IMR-90 (cell line): ENCODE measurements around the gene NPR3. TPM values are rescaled to one million over a fixed set of nuclear protein-coding genes. Genes with fewer than 3 reads are reported as not detected.

Experiments
- ATAC-seq: fragments of 200-7000 bp; cut with Tn5 transposase; 2 replicates; pipeline ENCODE4 v1.9.1; 2020; ENCODE audit warnings: low read depth, mild to moderate bottlenecking, moderate library complexity
- BruUV-seq: library from RNA; stranded (reverse); fragments of 400-500 nt; replicated peaks from 2 replicates; lab custom pipeline; 2021; lab: Mats Ljungman, UMichigan
- CTCF ChIA-PET: fragments of 300-600 bp; formaldehyde crosslinking; extraction: SDS; loops from one replicate; lab custom pipeline; 2021; ENCODE audit warnings: antibody characterized with exemption; lab: Yijun Ruan, JAX
- POLR2A ChIA-PET: fragments of 300-600 bp; sonication (Branson Sonifier 250); formaldehyde crosslinking; loops from one replicate; lab custom pipeline; 2022; ENCODE audit warnings: antibody characterized with exemption; ENCODE audit not compliant: unreplicated experiment; lab: Charles Lee
- DNase-seq: peaks from one replicate; pipeline ENCODE4 v3.0.0; 2013
- H2AFZ ChIP-seq: replicated peaks from 2 replicates; pipeline ENCODE3; 2013; ENCODE audit warnings: low read length, mild to moderate bottlenecking; ENCODE audit not compliant: poor library complexity
- H2AK5ac ChIP-seq: 2 replicates; pipeline ENCODE4 v1.6.1; 2013; ENCODE audit warnings: low read depth, low read length, inconsistent platforms
- H2AK9ac ChIP-seq: replicated peaks from 2 replicates; pipeline ENCODE3; 2013; ENCODE audit warnings: mild to moderate bottlenecking, low read depth, low read length, moderate library complexity; ENCODE audit not compliant: poor library complexity
- H2BK120ac ChIP-seq: 2 replicates; pipeline ENCODE4 v1.6.1; 2013; ENCODE audit warnings: low read depth, low read length, inconsistent platforms
- H2BK15ac ChIP-seq: 3 replicates; pipeline ENCODE4 v1.6.1; 2013; ENCODE audit warnings: low read depth, low read length, inconsistent platforms
- H2BK20ac ChIP-seq: 2 replicates; pipeline ENCODE4 v1.6.1; 2013; ENCODE audit warnings: low read depth, mild to moderate bottlenecking, inconsistent platforms, low read length, moderate library complexity
- H2BK5ac ChIP-seq: 2 replicates; pipeline ENCODE4 v1.6.1; 2013; ENCODE audit warnings: mild to moderate bottlenecking, low read depth, low read length, inconsistent platforms; ENCODE audit not compliant: poor library complexity, severe bottlenecking
- H3K14ac ChIP-seq: replicated peaks from 2 replicates; pipeline ENCODE4 v1.6.1; 2013; ENCODE audit warnings: low read depth, low read length, inconsistent platforms
- H3K18ac ChIP-seq: 2 replicates; pipeline ENCODE4 v1.6.1; 2013; ENCODE audit warnings: low read depth, low read length, control low read depth
- H3K23ac ChIP-seq: 2 replicates; pipeline ENCODE4 v1.6.1; 2013; ENCODE audit warnings: low read depth, low read length, inconsistent platforms
- H3K27ac ChIP-seq: 2 replicates; pipeline ENCODE4 v1.5.1; 2013; ENCODE audit warnings: mild to moderate bottlenecking, control low read depth, low read length; ENCODE audit not compliant: insufficient read depth
- H3K27me3 ChIP-seq: 2 replicates; pipeline ENCODE4 v1.6.1; 2013; ENCODE audit warnings: low read length; ENCODE audit not compliant: control insufficient read depth, insufficient read depth
- H3K36me3 ChIP-seq: 2 replicates; pipeline ENCODE4 v1.6.1; 2013; ENCODE audit warnings: low read length, mixed read lengths; ENCODE audit not compliant: control insufficient read depth, insufficient read depth
- H3K4ac ChIP-seq: 2 replicates; pipeline ENCODE4 v1.6.1; 2013; ENCODE audit warnings: low read depth, low read length, inconsistent platforms
- H3K4me1 ChIP-seq: 2 replicates; pipeline ENCODE4 v1.6.1; 2013; ENCODE audit warnings: low read length, mixed read lengths; ENCODE audit not compliant: control insufficient read depth, insufficient read depth
- H3K4me2 ChIP-seq: 2 replicates; pipeline ENCODE4 v1.6.1; 2013; ENCODE audit warnings: low read depth, mild to moderate bottlenecking, control low read depth, low read length, moderate library complexity
- H3K4me3 ChIP-seq: 2 replicates; pipeline ENCODE4 v1.5.1; 2013; ENCODE audit warnings: low read depth, mild to moderate bottlenecking, control low read depth, low read length, moderate library complexity; ENCODE audit not compliant: insufficient read depth
- H3K56ac ChIP-seq: 2 replicates; pipeline ENCODE4 v1.6.1; 2013; ENCODE audit warnings: low read length, inconsistent platforms; ENCODE audit not compliant: insufficient read depth; ENCODE audit errors: extremely low read depth
- H3K79me1 ChIP-seq, 2 experiments: 2 replicates each; pipeline ENCODE4 v1.6.1; 2013; ENCODE audit warnings: low read length in 2 of 2, inconsistent platforms in 1 of 2, low read depth in 1 of 2
- H3K9ac ChIP-seq: 2 replicates; pipeline ENCODE4 v1.6.1; 2013; ENCODE audit warnings: low read depth, low read length, control low read depth
- H3K9me1 ChIP-seq: 2 replicates; pipeline ENCODE4 v1.6.1; 2013; ENCODE audit warnings: low read length, inconsistent platforms; ENCODE audit not compliant: insufficient read depth
- H3K9me3 ChIP-seq: 2 replicates; pipeline ENCODE4 v1.6.1; 2013; ENCODE audit warnings: low read length; ENCODE audit not compliant: control insufficient read depth, insufficient read depth
- H4K20me1 ChIP-seq: 2 replicates; pipeline ENCODE4 v1.6.1; 2013; ENCODE audit warnings: low read length, inconsistent platforms; ENCODE audit not compliant: insufficient read depth
- H4K5ac ChIP-seq: 2 replicates; pipeline ENCODE4 v1.6.1; 2013; ENCODE audit warnings: mild to moderate bottlenecking, low read depth, low read length, control low read depth
- H4K8ac ChIP-seq, 2 experiments: 2 replicates each; pipeline ENCODE4 v1.6.1; 2013; ENCODE audit warnings: low read depth in 2 of 2, low read length in 2 of 2, control low read depth in 1 of 2, inconsistent platforms in 1 of 2
- H4K91ac ChIP-seq: 2 replicates; pipeline ENCODE4 v1.6.1; 2013; ENCODE audit warnings: low read depth, low read length, inconsistent platforms; ENCODE audit not compliant: insufficient read depth
- BHLHE40 ChIP-seq: fragments of 150-350 bp; IDR thresholded peaks from 2 replicates; pipeline ENCODE4 v1.6.1; 2016; ENCODE audit warnings: mild to moderate bottlenecking, low read depth, low read length
- CEBPB ChIP-seq: IDR thresholded peaks from 2 replicates; pipeline ENCODE4 v1.6.1; 2012; ENCODE audit warnings: low read depth, low read length, improper control_type of control experiment
- CHD1 ChIP-seq: IDR thresholded peaks from 2 replicates; pipeline ENCODE4 v1.6.1; 2012; ENCODE audit warnings: low read depth, low read length, improper control_type of control experiment
- FOS ChIP-seq: fragments of 150-350 bp; IDR thresholded peaks from 2 replicates; pipeline ENCODE4 v1.6.1; 2016; ENCODE audit warnings: low read depth, low read length
- MAFK ChIP-seq: IDR thresholded peaks from 2 replicates; pipeline ENCODE4 v1.6.1; 2012; ENCODE audit warnings: low read depth, low read length, improper control_type of control experiment
- MAZ ChIP-seq: IDR thresholded peaks from 2 replicates; pipeline ENCODE4 v1.6.1; 2012; ENCODE audit warnings: low read depth, mild to moderate bottlenecking, low read length, improper control_type of control experiment, moderate library complexity, borderline replicate concordance
- MXI1 ChIP-seq: IDR thresholded peaks from 2 replicates; pipeline ENCODE4 v1.6.1; 2012; ENCODE audit warnings: low read depth, mild to moderate bottlenecking, low read length, moderate library complexity, borderline replicate concordance
- NFE2L2 ChIP-seq: fragments of 150-350 bp; IDR thresholded peaks from 2 replicates; pipeline ENCODE4 v1.6.1; 2016; ENCODE audit warnings: low read depth, mild to moderate bottlenecking, low read length
- POLR2A ChIP-seq: IDR thresholded peaks from 2 replicates; pipeline ENCODE4 v1.6.1; 2012; ENCODE audit warnings: mild to moderate bottlenecking, low read depth, low read length
- RAD21 ChIP-seq: IDR thresholded peaks from 2 replicates; pipeline ENCODE4 v1.6.1; 2012; ENCODE audit warnings: low read length, improper control_type of control experiment
- RCOR1 ChIP-seq: IDR thresholded peaks from 2 replicates; pipeline ENCODE4 v1.6.1; 2012; ENCODE audit warnings: mild to moderate bottlenecking, low read length, improper control_type of control experiment; ENCODE audit not compliant: insufficient replicate concordance
- RFX5 ChIP-seq: IDR thresholded peaks from 2 replicates; pipeline ENCODE4 v1.8.0; 2012; ENCODE audit warnings: low read depth, mild to moderate bottlenecking, low read length, moderate library complexity
- SMC3 ChIP-seq: fragments of 150-350 bp; IDR thresholded peaks from 2 replicates; pipeline ENCODE4 v1.6.1; 2016; ENCODE audit warnings: low read depth, mild to moderate bottlenecking, antibody characterized with exemption, low read length, moderate library complexity
- WGBS, 2 experiments: methylation state at CpG; one replicate each; pipeline versions ENCODE4 v1.1.5 to v1.1.7; 2013; ENCODE audit warnings: missing lambda C conversion rate in 2 of 2; ENCODE audit not compliant: insufficient read length in 1 of 2; ENCODE audit errors: extremely low coverage in 2 of 2; 5-methylcytosine and 5-hydroxymethylcytosine counted together
- dilution Hi-C: fragments of 300-500 bp; cut with HindIII; formaldehyde crosslinking; loops from one replicate; pipeline ENCODE4 v1.14.3; 2018; ENCODE audit warnings: low sequenced_read_pairs; ENCODE audit not compliant: unreplicated experiment
- in situ Hi-C: fragments of 300-500 bp; cut with MboI; formaldehyde crosslinking; loops from 3 replicates; pipeline ENCODE4 v1.14.3; 2019; ENCODE audit warnings: low sequenced_read_pairs, inconsistent platforms, mixed read lengths
- intact Hi-C: fragments of 100-400 bp; cut with micrococcal nuclease; formaldehyde crosslinking; loops from 2 replicates; pipeline ENCODE4 v1.10.0; 2022
- polyA plus RNA-seq, 3 experiments: library from polyadenylated mRNA; depleted of rRNA; stranded (reverse); fragments of >200 nt; gene quantifications; 2 replicates each; pipeline ENCODE4 v1.2.3, GENCODE V29; 2012; ENCODE audit warnings: low replicate concordance in 1 of 3
- total RNA-seq: library from RNA; depleted of rRNA; stranded (reverse); fragments of >200 nt; gene quantifications from 2 replicates; pipeline ENCODE4 v1.2.3, GENCODE V29; 2012
- TF ChIP-seq, protein P1 (sequence below): fragments of 150-350 bp; IDR thresholded peaks from 2 replicates; pipeline ENCODE4 v1.6.1; 2017; ENCODE audit warnings: mild to moderate bottlenecking, antibody characterized with exemption, low read length, low read depth
- TF ChIP-seq, protein P2 (sequence below): conservative IDR thresholded peaks from 2 replicates; pipeline ENCODE4 v1.5.1; 2012; ENCODE audit warnings: mild to moderate bottlenecking, low read depth, low read length, improper control_type of control experiment
- TF ChIP-seq, protein P3 (sequence below): fragments of 150-350 bp; IDR thresholded peaks from 2 replicates; pipeline ENCODE4 v1.6.1; 2016; ENCODE audit warnings: low read depth, mild to moderate bottlenecking, low read length, moderate library complexity, borderline replicate concordance

The NPR3 gene
- total and polyA plus RNA-seq, 2 of the 4 experiments (the other 2 are of a cell fraction) = 24.6 to 88.2 TPM

DNA sequence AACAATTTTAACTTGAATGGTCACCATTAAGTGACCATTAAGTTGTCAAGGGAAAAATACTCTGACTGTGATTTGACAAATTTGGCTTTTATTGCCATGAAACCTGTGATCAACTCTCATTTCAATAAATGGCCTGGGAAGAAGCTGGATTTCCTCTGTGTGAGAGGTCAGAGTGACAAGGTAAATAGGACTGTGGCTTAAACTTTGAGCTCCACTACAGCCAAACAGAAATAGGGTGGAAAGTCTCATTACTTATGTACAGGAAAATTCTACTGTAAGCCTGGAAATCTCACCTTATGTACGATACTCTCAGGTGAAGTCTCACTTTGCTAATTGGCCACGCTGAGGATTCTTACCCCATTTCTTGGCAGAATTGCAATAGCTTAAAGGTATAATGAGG is 67.3 kb downstream of the NPR3 start:
- no peaks in the 10 kb centered on the region for H3K27me3 ChIP-seq
- H2BK20ac ChIP-seq = no peak overlapping the region
- no peak overlapping the region for H2BK15ac ChIP-seq
- H4K5ac ChIP-seq = no peak overlapping the region; the same call in 1 of the 2 replicates
- H3K18ac ChIP-seq = no peak overlapping the region
- no TSS peak for BruUV-seq
- WGBS, 2 experiments = no CpG with 5 or more reads among the region's 2 CpGs
- H3K14ac ChIP-seq = no peak overlapping the region
- DNase-seq (no peak), ATAC-seq (no peak)
- in situ Hi-C loops (no loop called here), intact Hi-C loops (no loop called here), dilution Hi-C loops (no loop called here)
- CTCF ChIA-PET = no interaction called here
- no peaks in the 10 kb centered on the region for H3K79me1 ChIP-seq
- no peak overlapping the region for H3K27ac ChIP-seq
- no peak overlapping the region for H3K4me2 ChIP-seq
- no peak overlapping the region for H2AFZ ChIP-seq
- H3K36me3 ChIP-seq = peaks cover 33% of the 10 kb centered on the region
- no peak overlapping the region for H4K91ac ChIP-seq
- TF ChIP-seq, protein P1, sequence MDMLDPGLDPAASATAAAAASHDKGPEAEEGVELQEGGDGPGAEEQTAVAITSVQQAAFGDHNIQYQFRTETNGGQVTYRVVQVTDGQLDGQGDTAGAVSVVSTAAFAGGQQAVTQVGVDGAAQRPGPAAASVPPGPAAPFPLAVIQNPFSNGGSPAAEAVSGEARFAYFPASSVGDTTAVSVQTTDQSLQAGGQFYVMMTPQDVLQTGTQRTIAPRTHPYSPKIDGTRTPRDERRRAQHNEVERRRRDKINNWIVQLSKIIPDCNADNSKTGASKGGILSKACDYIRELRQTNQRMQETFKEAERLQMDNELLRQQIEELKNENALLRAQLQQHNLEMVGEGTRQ = no peak
- TF ChIP-seq NFE2L2 (no peak), CHD1 (no peak), MAFK (no peak), MXI1 (no peak), POLR2A (no peak), CEBPB (no peak), MAZ (no peak), FOS (no peak), SMC3 (no peak), RAD21 (no peak), RFX5 (no peak), BHLHE40 (no peak), RCOR1 (no peak)
- TF ChIP-seq, protein P2, sequence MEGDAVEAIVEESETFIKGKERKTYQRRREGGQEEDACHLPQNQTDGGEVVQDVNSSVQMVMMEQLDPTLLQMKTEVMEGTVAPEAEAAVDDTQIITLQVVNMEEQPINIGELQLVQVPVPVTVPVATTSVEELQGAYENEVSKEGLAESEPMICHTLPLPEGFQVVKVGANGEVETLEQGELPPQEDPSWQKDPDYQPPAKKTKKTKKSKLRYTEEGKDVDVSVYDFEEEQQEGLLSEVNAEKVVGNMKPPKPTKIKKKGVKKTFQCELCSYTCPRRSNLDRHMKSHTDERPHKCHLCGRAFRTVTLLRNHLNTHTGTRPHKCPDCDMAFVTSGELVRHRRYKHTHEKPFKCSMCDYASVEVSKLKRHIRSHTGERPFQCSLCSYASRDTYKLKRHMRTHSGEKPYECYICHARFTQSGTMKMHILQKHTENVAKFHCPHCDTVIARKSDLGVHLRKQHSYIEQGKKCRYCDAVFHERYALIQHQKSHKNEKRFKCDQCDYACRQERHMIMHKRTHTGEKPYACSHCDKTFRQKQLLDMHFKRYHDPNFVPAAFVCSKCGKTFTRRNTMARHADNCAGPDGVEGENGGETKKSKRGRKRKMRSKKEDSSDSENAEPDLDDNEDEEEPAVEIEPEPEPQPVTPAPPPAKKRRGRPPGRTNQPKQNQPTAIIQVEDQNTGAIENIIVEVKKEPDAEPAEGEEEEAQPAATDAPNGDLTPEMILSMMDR = no peak
- TF ChIP-seq, protein P3, sequence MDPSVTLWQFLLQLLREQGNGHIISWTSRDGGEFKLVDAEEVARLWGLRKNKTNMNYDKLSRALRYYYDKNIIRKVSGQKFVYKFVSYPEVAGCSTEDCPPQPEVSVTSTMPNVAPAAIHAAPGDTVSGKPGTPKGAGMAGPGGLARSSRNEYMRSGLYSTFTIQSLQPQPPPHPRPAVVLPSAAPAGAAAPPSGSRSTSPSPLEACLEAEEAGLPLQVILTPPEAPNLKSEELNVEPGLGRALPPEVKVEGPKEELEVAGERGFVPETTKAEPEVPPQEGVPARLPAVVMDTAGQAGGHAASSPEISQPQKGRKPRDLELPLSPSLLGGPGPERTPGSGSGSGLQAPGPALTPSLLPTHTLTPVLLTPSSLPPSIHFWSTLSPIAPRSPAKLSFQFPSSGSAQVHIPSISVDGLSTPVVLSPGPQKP = no peak
- H2AK9ac ChIP-seq = no peak overlapping the region
- no peaks in the 10 kb centered on the region for H3K9me3 ChIP-seq
- POLR2A ChIA-PET = no interaction called here
- no peak overlapping the region for H4K8ac ChIP-seq
- H3K4me1 ChIP-seq = peaks cover 4% of the 10 kb centered on the region
- H3K56ac ChIP-seq = no peak overlapping the region
- no peak overlapping the region for H2AK5ac ChIP-seq
- H2BK5ac ChIP-seq = no peak overlapping the region
- H2BK120ac ChIP-seq = no peak overlapping the region
- no peak overlapping the region for H3K9ac ChIP-seq
- no peak overlapping the region for H3K4me3 ChIP-seq
- H4K20me1 ChIP-seq = no peaks in the 10 kb centered on the region
- no peak overlapping the region for H3K23ac ChIP-seq
- H3K9me1 ChIP-seq = no peaks in the 10 kb centered on the region; the same call in 1 of the 2 replicates
- no peak overlapping the region for H3K4ac ChIP-seq
